ENCODE measurements around the gene PITX3.

PITX3 gene

DNA sequence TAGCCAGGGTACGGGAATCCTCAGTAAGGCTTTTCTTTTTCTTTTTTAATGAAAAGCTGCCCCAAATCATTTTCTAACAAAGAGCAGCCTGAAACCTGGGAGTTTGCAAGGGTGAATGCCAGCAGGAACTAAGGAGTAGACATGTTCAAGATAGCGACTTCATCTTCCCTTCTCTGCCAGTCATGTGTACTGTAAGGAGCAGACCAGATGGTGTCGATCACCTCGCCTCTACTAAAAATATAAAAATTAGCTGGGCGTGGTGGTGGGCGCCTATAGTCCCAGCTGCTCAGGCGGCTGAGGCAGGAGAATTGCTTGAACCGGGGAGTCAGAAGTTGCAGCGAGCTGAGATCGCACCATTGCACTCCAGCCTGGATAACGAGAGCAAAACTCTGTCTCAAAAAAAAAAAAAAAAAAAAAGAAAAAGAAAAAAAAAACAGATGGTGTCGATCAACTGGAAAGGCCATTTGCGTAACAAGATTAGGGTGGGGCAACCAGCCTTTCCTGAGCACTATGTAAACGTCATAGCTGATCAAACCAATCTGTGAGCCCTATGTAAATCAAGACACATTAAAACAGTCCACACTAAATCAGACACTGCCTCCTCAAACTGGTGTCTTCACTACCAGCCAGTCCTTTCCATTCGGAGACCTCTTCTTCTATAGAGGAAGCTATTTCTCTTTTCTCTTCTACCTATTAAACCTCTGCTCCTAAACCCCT, 55.3 kb downstream of the PITX3 start:
- Mint-ChIP-seq H3K4me1 (peaks cover 18% of the 10 kb centered on the region), H3K4me3 (no peak overlapping the region), H3K9me3 (peaks cover 12 to 16% of the 10 kb centered on the region in 2 donors), H3K27me3 (no peaks in the 10 kb centered on the region), H3K27ac (no peak overlapping the region)
- no peak for ATAC-seq
- no peak for DNase-seq

DNA sequence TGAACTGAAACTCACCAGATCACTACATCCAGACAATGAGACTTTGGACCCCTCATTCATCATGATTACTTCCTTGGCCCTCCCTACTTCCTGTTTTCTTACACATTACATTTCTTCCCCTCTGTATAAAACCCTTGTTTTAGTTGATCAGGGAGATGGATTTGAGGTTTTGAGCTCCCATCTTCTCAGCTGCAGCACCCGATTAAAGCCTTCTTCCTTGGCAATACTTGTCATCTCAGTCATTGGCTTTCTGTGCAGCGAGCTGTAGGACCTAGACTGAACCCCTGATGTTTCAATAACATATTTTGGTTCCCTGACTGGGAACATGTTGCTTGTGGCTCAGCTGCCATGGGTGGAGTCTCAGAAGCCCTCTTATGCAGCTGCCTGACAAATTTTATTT, 56.0 kb downstream of the PITX3 start:
- no peak for DNase-seq
- Mint-ChIP-seq H3K4me1 (peaks cover 18% of the 10 kb centered on the region), H3K27me3 (no peaks in the 10 kb centered on the region), H3K27ac (no peak overlapping the region), H3K4me3 (no peak overlapping the region), H3K9me3 (peaks cover 12 to 16% of the 10 kb centered on the region in 2 donors)
- no peak for ATAC-seq

DNA sequence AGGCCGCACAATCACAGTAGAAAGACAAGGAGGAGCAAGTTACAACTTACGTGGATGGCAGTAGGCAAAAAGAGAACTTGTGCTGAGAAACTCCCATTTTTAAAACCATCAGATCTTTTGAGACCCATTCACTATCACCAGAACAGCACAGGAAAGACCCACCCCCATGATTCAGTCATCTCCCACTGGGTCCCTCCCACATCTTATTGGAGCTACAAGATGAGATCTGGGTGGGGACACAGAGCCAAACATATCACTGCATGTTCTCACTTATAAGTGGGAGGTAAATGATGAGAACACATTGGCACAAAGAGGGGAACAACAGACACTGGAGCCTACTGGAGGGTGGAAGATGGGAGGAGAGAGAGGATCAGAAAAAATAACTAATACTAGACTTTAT, 56.7 kb downstream of the PITX3 start:
- H3K27me3 Mint-ChIP-seq, result no peaks in the 10 kb centered on the region
- DNase-seq (no peak), ATAC-seq (no peak)
- H3K4me3 Mint-ChIP-seq, result no peak overlapping the region
- H3K27ac Mint-ChIP-seq, result no peak overlapping the region
- peaks cover 16% of the 10 kb centered on the region for H3K4me1 Mint-ChIP-seq
- peaks cover 12 to 16% of the 10 kb centered on the region in 2 donors for H3K9me3 Mint-ChIP-seq

Data from stimulated activated naive CD8-positive, alpha-beta T cell treated with anti-CD3 and anti-CD28 coated beads, Interleukin-15, amount 100 ng/mL, for 72 hours (primary cell).